Fibroblast of lung (primary cell): ENCODE measurements around the gene PXDC1. TPM values are rescaled to one million over a fixed set of nuclear protein-coding genes. Genes with fewer than 3 reads are reported as not detected.
"Not testable (repeated sequence)": the region's sequence is repeated elsewhere in the genome, so short reads cannot be mapped to it uniquely, and the experiment has no call there.

Experiments
- DNase-seq, 2 donors: peaks; one replicate each; pipeline versions ENCODE4 v3.0.0 to v3.0.0-alpha.2; 2010; ENCODE audit warnings: low read depth in 2 of 2
- H2AFZ ChIP-seq: 2 replicates; pipeline ENCODE4 v1.5.1; 2012; ENCODE audit warnings: low read length, control low read depth, inconsistent platforms
- H3K27ac ChIP-seq: 2 replicates; pipeline ENCODE4 v1.5.1; 2011; ENCODE audit warnings: low read length, control low read depth; ENCODE audit not compliant: insufficient read depth
- H3K27me3 ChIP-seq: 2 replicates; pipeline ENCODE4 v1.5.1; 2011; ENCODE audit warnings: mild to moderate bottlenecking, low read length; ENCODE audit not compliant: control insufficient read depth, insufficient read depth
- H3K36me3 ChIP-seq: 2 replicates; pipeline ENCODE4 v1.5.1; 2011; ENCODE audit warnings: low read length; ENCODE audit not compliant: control insufficient read depth, insufficient read depth
- H3K4me1 ChIP-seq: 2 replicates; pipeline ENCODE4 v1.5.1; 2011; ENCODE audit warnings: low read length; ENCODE audit not compliant: control insufficient read depth, insufficient read depth; ENCODE audit errors: extremely low read depth
- H3K4me2 ChIP-seq: 2 replicates; pipeline ENCODE4 v1.5.1; 2011; ENCODE audit warnings: low read length, control low read depth; ENCODE audit not compliant: insufficient read depth; ENCODE audit errors: extremely low read depth
- H3K4me3 ChIP-seq, 4 experiments: fragments of 200-600 bp in 1 of 4; sonication (generic) in 1 of 4; replicated peaks in 1 of 4; 2 replicates each; pipeline ENCODE4 v1.5.1; 2011 to 2016; ENCODE audit warnings: low read length in 4 of 4, low read depth in 3 of 4, mild to moderate bottlenecking in 3 of 4, control low read depth in 2 of 4, inconsistent platforms in 1 of 4, mixed read lengths in 1 of 4; ENCODE audit not compliant: insufficient read depth in 1 of 4; ENCODE audit errors: control extremely low read depth in 1 of 4
- H3K79me2 ChIP-seq: 2 replicates; pipeline ENCODE4 v1.5.1; 2012; ENCODE audit warnings: mild to moderate bottlenecking, low read length, inconsistent platforms; ENCODE audit not compliant: control insufficient read depth, insufficient read depth
- H3K9ac ChIP-seq: 2 replicates; pipeline ENCODE4 v1.5.1; 2011; ENCODE audit warnings: mild to moderate bottlenecking, low read length, control low read depth; ENCODE audit not compliant: insufficient read depth
- H3K9me3 ChIP-seq: 2 replicates; pipeline ENCODE4 v1.5.1; 2012; ENCODE audit warnings: low read depth, low read length; ENCODE audit not compliant: control insufficient read depth, insufficient read depth
- H4K20me1 ChIP-seq: 2 replicates; pipeline ENCODE4 v1.5.1; 2011; ENCODE audit warnings: low read length; ENCODE audit not compliant: control insufficient read depth, insufficient read depth; ENCODE audit errors: extremely low read depth
- CTCF ChIP-seq, 2 donors: IDR thresholded peaks in 1 of 2; conservative IDR thresholded peaks in 1 of 2; 1 replicate in 1 of 2; 2 replicates in 1 of 2; pipeline ENCODE4 v1.5.1; 2011 to 2012; ENCODE audit warnings: low read length in 2 of 2, control low read depth in 1 of 2, inconsistent platforms in 1 of 2, low read depth in 1 of 2, mild to moderate bottlenecking in 1 of 2
- EZH2 ChIP-seq: IDR thresholded peaks from 2 replicates; pipeline ENCODE4 v1.5.1; 2012; ENCODE audit warnings: low read length, control low read depth, mild to moderate bottlenecking; ENCODE audit errors: missing control alignments
- polyA plus RNA-seq, 2 donors: library from polyadenylated mRNA; depleted of rRNA in 1 of 2; stranded (reverse) in 1 of 2; unstranded in 1 of 2; fragments of >200 nt; gene quantifications; 2 replicates each; pipeline ENCODE4 v1.2.1, GENCODE V29; 2011 to 2012; ENCODE audit warnings: missing spikeins in 1 of 2
- total RNA-seq: library from RNA; depleted of rRNA; stranded (reverse); fragments of >200 nt; gene quantifications from 2 replicates; pipeline ENCODE4 v1.2.1, GENCODE V29; 2014

The PXDC1 gene
- total and polyA plus RNA-seq, 2 donors (not counting 1 experiment from before 2014, with no cell fraction given), result 30.3 to 52.7 TPM

- Histone ChIP-seq H3K27me3 (no peaks in the 10 kb centered on the region), H3K9me3 (no peaks in the 10 kb centered on the region), H3K9ac (no peak overlapping the region), H3K4me3 (no peak overlapping the region), H4K20me1 (no peaks in the 10 kb centered on the region), H3K4me1 (no peaks in the 10 kb centered on the region), H3K79me2 (peaks cover 17% of the 10 kb centered on the region), H3K4me2 (no peak overlapping the region), H3K36me3 (peaks cover 20% of the 10 kb centered on the region), H3K27ac (no peak overlapping the region), H2AFZ (no peak overlapping the region)
- TF ChIP-seq EZH2 (no peak), CTCF (conservative IDR thresholded peaks at IDR 0.05 in 1 of 2, IDR thresholded peaks at IDR 0.05 in 1 of 2; ENCODE audit: low read depth in 1 of 2, low read length in 2 of 2) (no peak)
- peak; percentile 40 to 48 for DNase-seq
Observed at GRCh38 chr6:3721810-3722621, 29.5 kb downstream of the PXDC1 start.

- not testable (repeated sequence) for H3K4me3 ChIP-seq, H3K4me1 ChIP-seq, H3K4me2 ChIP-seq, H3K27ac ChIP-seq, H3K9me3 ChIP-seq, DNase-seq, H4K20me1 ChIP-seq, H2AFZ ChIP-seq, H3K27me3 ChIP-seq, H3K9ac ChIP-seq, H3K79me2 ChIP-seq
- peaks cover 16% of the 10 kb centered on the region for H3K36me3 ChIP-seq
Observed at GRCh38 chr6:3720770-3721169, 30.7 kb downstream of the PXDC1 start.

- Histone ChIP-seq H4K20me1 (no peaks in the 10 kb centered on the region), H3K27ac (no peak overlapping the region), H2AFZ (no peak overlapping the region), H3K36me3 (peaks cover 14% of the 10 kb centered on the region), H3K27me3 (no peaks in the 10 kb centered on the region), H3K4me3 (no peak overlapping the region), H3K79me2 (peaks cover 1% of the 10 kb centered on the region), H3K4me2 (no peak overlapping the region), H3K9me3 (no peaks in the 10 kb centered on the region), H3K9ac (no peak overlapping the region), H3K4me1 (no peaks in the 10 kb centered on the region)
- no peak for TF ChIP-seq EZH2
- no peak for DNase-seq
Observed at GRCh38 chr6:3719462-3720308, 31.8 kb downstream of the PXDC1 start.
